T-helper 2 cell treated with Interferon-gamma antibody and Interleukin-4, amounts not matched to agents 5 μg/mL and 100 μg/mL, for 36 hours (primary cell): ENCODE data around the gene ZNF618.

ENCODE experiments used
- DNase-seq: peaks from one replicate; pipeline ENCODE4 v3.0.0; 2021; ENCODE audit warnings: low spot score
- H3K27ac Mint-ChIP-seq: one replicate; pipeline ENCODE4 v1.8.0; 2021; ENCODE audit warnings: mild to moderate bottlenecking, mixed read lengths
- H3K27me3 Mint-ChIP-seq: one replicate; pipeline ENCODE4 v1.8.0; 2021; ENCODE audit warnings: low read depth, mixed read lengths
- H3K36me3 Mint-ChIP-seq: one replicate; pipeline ENCODE4 v1.8.0; 2021; ENCODE audit warnings: low read depth, mixed read lengths
- H3K4me1 Mint-ChIP-seq: one replicate; pipeline ENCODE4 v1.8.0; 2021; ENCODE audit warnings: low read depth, mixed read lengths
- H3K4me3 Mint-ChIP-seq: one replicate; pipeline ENCODE4 v1.8.0; 2022; ENCODE audit warnings: mild to moderate bottlenecking, moderate library complexity, mixed read lengths
- H3K9me3 Mint-ChIP-seq: one replicate; pipeline ENCODE4 v1.8.0; 2021; ENCODE audit warnings: mixed read lengths

Gene ZNF618

DNA sequence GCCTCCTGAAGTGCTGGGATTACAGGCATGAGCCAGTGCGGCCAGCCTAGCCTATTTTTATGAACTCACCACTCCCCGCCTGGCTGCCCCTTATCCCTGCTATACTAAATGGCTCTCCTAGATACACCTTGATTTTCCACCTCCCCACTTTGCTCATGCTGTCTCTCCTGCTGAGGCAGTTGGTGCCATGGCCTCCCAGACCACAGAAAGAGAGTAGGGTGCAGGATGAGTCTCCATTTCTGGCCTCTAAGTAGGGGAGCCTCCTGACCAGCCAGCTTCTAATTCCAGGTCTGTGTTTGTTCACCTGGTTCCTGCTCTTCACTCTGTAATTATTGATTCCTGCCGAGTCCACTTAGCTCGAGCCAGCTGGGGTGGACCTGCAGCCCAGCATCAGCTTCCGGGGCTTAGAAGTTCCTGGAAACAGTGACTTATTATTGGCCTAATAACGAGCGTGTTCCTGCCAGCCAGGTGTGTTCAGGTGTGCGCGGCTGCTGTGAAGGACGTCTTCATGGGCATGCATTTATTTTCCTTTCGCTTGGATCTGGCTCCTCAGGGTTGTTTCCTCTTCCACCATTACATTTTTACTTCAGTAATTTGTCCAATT lies 34.0 kb downstream of the ZNF618 start:
- Mint-ChIP-seq H3K4me1 (no peaks in the 10 kb centered on the region), H3K9me3 (no peaks in the 10 kb centered on the region), H3K27me3 (peaks cover 3% of the 10 kb centered on the region), H3K36me3 (no peaks in the 10 kb centered on the region), H3K27ac (no peak overlapping the region), H3K4me3 (no peak overlapping the region)
- DNase-seq: no peak

DNA sequence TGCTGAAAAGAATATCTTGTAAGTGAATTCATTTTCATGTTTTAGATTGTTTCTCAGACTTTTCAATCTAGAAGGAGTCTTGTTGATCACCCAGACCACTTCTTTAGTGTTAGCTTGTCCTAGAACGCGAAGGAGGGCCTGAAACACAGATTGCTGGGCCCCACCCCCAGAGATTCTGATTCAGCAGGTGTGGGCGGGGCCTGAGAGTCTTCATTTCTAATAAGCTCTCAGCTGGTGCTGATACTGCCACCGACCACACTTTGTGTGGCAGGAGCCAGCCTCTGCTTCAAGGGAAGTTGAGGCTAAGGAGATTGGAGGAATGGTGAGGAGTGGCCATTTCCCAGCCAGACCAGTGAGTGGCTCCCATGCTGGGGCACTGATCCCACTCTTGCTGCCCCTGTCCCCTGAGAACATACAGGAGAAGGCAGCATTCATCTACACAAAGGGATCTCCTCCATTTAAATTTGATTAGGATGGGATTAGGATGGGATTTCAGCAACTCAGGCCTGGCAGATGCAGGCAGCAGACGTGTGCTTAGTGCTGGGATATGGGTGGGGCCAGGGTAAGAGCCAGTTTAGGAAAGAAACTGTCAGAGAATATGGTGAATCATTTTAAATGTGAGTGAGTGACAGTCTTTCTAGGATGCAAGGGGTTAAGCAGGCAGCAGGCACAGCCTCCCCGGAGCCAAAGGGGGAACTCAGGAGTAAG lies 35.9 kb downstream of the ZNF618 start:
- no peaks in the 10 kb centered on the region for H3K4me1 Mint-ChIP-seq
- H3K27me3 Mint-ChIP-seq: no peaks in the 10 kb centered on the region
- no peaks in the 10 kb centered on the region for H3K36me3 Mint-ChIP-seq
- H3K4me3 Mint-ChIP-seq: no peak overlapping the region
- no peak for DNase-seq
- no peak overlapping the region for H3K27ac Mint-ChIP-seq
- no peaks in the 10 kb centered on the region for H3K9me3 Mint-ChIP-seq

DNA sequence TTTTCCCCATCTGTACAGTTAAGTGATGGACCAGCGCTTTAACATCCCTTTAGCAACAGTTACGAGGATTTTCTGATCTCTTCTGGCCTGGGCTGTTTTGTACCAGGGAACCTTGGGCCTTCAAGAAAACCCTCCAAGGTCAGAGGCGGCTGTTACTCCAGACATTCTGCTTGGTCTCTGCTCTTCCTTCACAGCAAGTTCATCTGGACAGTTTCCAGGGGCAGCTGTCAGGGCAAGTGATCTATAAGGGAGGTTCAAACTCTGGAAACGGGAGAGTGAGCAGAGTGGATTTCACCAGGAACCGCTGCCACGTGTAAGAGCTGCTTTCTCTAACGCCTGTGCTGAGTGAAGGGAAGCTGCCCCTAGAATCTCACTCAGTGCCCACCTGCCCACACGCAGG lies 36.7 kb downstream of the ZNF618 start:
- Mint-ChIP-seq H3K27me3 (no peaks in the 10 kb centered on the region), H3K27ac (no peak overlapping the region), H3K36me3 (no peaks in the 10 kb centered on the region), H3K4me1 (no peaks in the 10 kb centered on the region), H3K9me3 (no peaks in the 10 kb centered on the region), H3K4me3 (no peak overlapping the region)
- DNase-seq: no peak

DNA sequence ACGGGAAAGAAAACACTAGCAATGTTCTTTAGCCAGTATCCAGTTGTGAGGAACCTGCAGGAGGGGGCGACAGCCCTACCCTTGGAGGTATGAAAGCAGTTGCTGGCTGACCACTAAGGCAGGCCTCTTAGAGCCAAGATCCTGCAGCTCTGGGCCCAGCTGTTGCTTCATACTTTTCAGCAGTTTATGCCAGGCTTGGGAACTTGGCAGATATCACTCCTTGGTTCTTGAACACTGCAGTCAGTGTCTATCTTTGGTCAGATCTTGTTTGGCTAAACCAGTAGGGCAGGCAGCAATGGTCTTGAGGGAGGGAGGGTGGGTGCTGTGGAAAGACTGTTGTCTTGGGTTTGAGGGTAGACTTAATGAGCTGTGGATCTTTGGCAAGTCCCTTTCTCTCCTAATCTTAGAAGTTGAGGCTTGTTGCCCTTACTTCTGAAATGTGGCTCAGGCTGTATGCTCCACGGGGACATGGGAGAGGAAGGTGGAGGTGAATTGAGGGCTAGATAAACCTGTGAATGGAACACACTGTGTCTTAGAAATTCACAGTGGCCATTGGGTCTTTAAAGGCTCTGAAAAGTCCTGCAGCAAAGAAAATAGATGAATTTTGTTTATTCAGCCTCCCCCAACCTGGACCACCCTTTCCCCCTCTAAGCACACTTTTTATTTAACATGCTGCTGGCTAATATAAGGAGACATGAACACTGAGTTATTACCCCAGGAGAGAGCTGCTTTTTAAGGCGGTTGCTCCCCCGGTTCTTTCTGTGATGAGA lies 37.5 kb downstream of the ZNF618 start:
- H3K9me3 Mint-ChIP-seq: no peaks in the 10 kb centered on the region
- no peak overlapping the region for H3K4me3 Mint-ChIP-seq
- H3K36me3 Mint-ChIP-seq: no peaks in the 10 kb centered on the region
- no peaks in the 10 kb centered on the region for H3K27me3 Mint-ChIP-seq
- H3K27ac Mint-ChIP-seq: no peak overlapping the region
- no peaks in the 10 kb centered on the region for H3K4me1 Mint-ChIP-seq
- no peak for DNase-seq

DNA sequence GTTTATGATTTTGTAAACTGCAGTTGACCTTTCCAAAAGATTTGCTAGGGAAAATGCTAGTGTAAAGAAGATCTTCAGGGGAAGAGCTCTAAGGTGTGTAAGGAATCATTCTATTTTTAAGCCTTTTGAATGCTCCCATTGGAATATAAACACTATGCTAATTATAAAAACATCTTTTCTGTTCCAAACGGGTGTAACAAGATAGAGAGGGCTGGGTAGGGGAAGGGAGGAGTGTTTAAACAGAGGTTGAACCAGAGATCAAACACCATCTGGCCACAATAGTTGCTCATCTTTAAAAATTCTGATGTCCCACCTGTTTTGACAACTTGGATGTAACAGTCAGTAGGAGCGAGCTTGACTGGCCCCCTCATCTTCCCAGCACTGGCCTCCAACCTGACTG lies 38.4 kb downstream of the ZNF618 start:
- no peaks in the 10 kb centered on the region for H3K4me1 Mint-ChIP-seq
- no peak for DNase-seq
- no peaks in the 10 kb centered on the region for H3K9me3 Mint-ChIP-seq
- H3K27ac Mint-ChIP-seq: no peak overlapping the region
- no peaks in the 10 kb centered on the region for H3K36me3 Mint-ChIP-seq
- H3K4me3 Mint-ChIP-seq: no peak overlapping the region
- no peaks in the 10 kb centered on the region for H3K27me3 Mint-ChIP-seq

DNA sequence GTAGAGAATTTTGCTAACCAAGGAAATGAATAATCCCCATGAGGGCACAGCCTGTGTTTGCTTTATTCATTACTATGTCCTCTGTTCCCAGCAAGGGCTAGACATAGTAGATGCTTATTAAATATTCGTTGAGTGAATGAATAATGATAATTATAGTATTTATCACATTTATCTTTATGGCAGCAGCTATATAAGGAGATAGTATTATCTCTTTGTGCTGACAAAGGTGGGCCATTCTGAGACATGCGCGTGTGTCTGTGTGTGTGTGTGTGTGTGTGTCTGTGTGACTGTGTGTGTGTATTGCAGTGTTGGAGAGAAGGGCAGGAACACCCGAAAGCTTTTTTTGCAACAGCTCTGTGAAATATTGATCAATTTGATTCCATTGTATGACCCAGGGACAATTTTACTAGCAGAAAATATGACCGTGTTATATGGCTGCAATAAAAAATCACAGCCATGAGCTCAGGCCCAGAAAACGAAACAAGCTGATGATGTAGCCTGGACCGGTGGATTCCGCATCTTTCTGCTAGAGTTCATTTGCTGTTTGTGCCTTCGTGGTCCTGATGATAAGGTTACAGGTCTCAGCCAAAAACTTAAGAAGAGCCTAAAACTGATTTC lies 39.8 kb downstream of the ZNF618 start:
- no peak overlapping the region for H3K4me3 Mint-ChIP-seq
- no peak overlapping the region for H3K27ac Mint-ChIP-seq
- no peak for DNase-seq
- no peaks in the 10 kb centered on the region for H3K4me1 Mint-ChIP-seq
- H3K27me3 Mint-ChIP-seq: no peaks in the 10 kb centered on the region
- H3K9me3 Mint-ChIP-seq: no peaks in the 10 kb centered on the region
- H3K36me3 Mint-ChIP-seq: no peaks in the 10 kb centered on the region

DNA sequence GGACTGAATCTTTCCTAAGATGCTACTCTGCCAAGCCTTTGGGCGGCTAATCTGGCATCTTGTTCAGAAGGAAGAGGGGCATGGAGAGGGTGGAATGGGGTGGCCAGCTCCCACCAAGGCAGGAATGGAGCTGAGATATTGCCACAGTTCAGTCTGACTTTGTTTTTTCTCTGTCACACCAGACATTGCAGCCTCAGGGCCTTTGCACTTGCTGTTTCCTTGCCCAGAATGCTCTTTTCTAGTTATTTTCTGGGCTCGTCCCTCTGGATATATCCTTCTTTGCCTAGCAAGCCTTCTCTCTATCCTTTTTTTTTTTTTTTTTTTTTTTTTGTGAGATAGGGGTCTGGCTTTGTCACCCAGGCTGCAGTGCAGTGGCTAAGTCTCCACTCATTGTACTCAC lies 40.8 kb downstream of the ZNF618 start:
- H3K9me3 Mint-ChIP-seq: no peaks in the 10 kb centered on the region
- H3K27ac Mint-ChIP-seq: no peak overlapping the region
- H3K4me3 Mint-ChIP-seq: no peak overlapping the region
- H3K36me3 Mint-ChIP-seq: no peaks in the 10 kb centered on the region
- H3K27me3 Mint-ChIP-seq: no peaks in the 10 kb centered on the region
- no peak for DNase-seq
- no peaks in the 10 kb centered on the region for H3K4me1 Mint-ChIP-seq

DNA sequence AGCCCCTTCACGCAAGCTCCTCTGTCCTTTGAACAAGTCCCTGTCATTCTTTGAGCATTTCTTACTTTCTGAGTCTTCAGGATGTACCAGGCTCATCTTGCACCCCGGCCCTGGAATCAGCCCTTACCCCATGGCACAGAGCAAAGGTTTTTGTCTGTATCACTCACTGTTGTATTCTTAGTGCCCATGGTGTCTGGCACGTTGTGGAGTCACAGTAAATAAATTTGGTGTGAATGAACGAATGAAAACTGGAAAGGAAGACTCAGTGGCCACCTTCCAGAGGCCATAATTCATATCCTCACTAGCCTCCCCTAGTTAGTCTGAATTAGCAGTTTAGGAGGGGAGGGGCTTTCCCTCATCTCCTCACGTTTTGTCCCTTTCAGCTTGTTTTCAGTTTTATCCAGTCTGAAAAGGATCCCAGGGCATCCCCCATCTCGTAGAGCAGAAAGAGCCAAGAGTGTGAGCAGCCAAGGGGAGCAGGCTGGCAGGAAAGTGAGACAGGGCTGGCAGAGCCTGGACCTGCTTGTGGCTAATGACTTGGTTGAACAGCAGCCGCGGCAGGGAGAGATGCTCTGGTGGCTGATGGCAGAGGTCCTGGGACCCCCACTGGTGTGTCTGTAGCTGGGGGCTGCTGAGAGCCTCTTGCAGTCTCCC lies 42.7 kb downstream of the ZNF618 start:
- no peak for DNase-seq
- Mint-ChIP-seq H3K9me3 (peaks cover 3% of the 10 kb centered on the region), H3K4me1 (peaks cover 3% of the 10 kb centered on the region), H3K27ac (no peak overlapping the region), H3K36me3 (no peaks in the 10 kb centered on the region), H3K4me3 (no peak overlapping the region), H3K27me3 (no peaks in the 10 kb centered on the region)

DNA sequence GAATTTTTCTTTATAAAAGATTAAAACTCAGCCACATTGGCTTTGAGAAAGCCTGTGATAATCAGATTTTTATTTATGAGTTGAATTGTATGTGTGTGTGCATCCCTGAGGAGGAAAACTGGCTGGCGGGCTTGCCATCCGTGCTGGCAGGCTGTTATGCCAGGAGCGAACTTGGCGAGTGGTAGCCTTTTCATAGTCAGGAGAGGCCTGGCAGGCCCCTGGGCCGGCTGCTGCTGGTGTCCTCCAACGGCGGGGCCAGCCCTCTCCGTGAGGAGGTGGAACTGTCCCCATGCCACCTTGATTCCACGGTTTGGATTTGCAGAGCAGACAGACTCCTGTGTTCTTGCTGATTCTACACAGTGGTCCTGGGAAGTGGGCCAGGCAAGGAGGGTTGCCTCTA lies 43.3 kb downstream of the ZNF618 start:
- Mint-ChIP-seq H3K27me3 (no peaks in the 10 kb centered on the region), H3K4me3 (no peak overlapping the region), H3K27ac (no peak overlapping the region), H3K36me3 (no peaks in the 10 kb centered on the region), H3K9me3 (peaks cover 3% of the 10 kb centered on the region), H3K4me1 (peaks cover 3% of the 10 kb centered on the region)
- DNase-seq: no peak

DNA sequence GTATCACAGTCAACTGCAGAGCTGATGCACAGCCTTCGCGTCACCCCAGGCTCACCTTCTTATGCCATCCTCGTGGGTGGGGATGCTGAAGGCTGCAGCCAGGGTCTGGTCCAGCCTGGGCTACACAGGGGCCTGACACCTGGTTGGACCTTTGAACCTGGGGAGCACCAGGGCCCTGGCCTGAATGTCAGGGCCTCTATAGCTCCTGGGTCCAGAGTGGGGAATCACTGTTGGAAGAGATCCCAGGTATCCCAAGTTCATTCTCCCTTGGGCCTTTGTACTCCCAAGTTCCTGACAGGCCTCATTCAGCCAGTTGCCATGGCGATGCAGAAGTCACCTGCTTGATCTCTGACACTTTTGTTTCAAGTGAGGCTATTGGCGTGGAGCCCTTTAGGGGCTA lies 43.8 kb downstream of the ZNF618 start:
- Mint-ChIP-seq H3K27ac (no peak overlapping the region), H3K4me3 (no peak overlapping the region), H3K9me3 (peaks cover 3% of the 10 kb centered on the region), H3K36me3 (no peaks in the 10 kb centered on the region), H3K4me1 (peaks cover 3% of the 10 kb centered on the region), H3K27me3 (no peaks in the 10 kb centered on the region)
- DNase-seq: no peak

DNA sequence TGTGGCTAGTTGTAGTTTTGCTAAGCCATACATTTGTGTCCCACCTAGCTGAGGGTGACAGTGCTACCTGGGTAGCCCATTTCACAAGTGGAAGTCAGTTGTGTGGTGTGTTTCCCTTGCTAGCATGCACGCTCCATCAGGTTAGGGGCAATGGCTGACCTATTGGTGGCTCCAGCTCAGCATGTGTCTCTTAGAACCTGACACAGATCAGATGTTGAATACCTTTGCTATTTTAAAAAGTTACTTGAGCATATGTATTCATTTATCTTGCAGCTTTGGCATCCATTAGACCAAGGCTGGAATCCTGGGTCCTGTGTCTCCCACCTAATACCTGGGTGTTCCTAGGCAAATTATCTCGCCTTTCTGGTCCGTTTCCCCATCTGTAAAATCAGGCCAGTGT lies 44.8 kb downstream of the ZNF618 start:
- no peak for DNase-seq
- Mint-ChIP-seq H3K36me3 (no peaks in the 10 kb centered on the region), H3K4me3 (no peak overlapping the region), H3K9me3 (peaks cover 3% of the 10 kb centered on the region), H3K27me3 (no peaks in the 10 kb centered on the region), H3K4me1 (peaks cover 3% of the 10 kb centered on the region), H3K27ac (no peak overlapping the region)

DNA sequence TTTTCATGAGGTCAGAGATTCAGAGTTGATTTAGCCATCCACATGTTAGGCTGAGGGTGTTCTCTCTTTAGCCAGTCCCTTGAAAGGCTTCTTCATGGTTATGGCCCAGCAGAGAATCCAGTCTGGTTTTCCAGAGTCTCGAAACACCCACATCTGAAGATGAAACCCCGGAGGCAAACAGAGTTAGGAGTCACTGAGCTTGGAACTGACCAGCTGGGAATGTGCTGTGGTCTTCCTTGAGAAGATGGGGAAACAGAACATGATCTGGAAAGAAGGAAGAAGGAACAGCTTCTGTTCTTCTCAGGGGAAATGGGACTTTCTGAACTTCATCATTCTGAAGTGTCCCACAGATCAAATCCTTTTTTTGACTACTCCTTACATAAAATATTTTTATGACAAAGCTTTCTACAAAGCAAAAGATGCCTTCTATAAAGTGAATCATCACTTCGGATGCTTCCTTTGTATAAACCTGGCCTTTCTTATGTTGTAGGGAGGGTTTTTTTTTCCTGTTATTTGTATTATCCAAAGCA lies 45.4 kb downstream of the ZNF618 start:
- no peaks in the 10 kb centered on the region for H3K36me3 Mint-ChIP-seq
- peaks cover 3% of the 10 kb centered on the region for H3K4me1 Mint-ChIP-seq
- no peak for DNase-seq
- H3K9me3 Mint-ChIP-seq: peaks cover 3% of the 10 kb centered on the region
- H3K27ac Mint-ChIP-seq: no peak overlapping the region
- H3K4me3 Mint-ChIP-seq: no peak overlapping the region
- no peaks in the 10 kb centered on the region for H3K27me3 Mint-ChIP-seq

DNA sequence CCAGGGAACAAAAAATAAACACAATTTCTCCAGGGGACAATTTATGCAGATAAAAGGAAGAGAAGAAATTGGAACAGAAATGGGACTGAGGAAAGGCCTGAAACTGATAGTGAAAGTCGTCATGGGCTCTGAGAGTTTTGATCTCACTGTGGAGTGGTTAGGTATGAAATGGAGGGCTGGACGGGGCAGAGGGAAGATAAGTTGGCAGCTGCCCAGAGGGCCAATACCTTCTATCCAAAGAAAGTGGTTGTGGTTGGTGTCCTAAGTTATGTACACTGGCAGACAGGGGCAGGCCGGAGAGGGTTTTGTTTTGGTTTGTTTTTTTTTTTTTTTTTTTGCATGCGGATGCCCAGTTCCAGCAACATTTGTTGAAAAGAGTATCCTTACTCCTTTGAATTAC lies 46.1 kb downstream of the ZNF618 start:
- no peaks in the 10 kb centered on the region for H3K27me3 Mint-ChIP-seq
- no peaks in the 10 kb centered on the region for H3K36me3 Mint-ChIP-seq
- no peak for DNase-seq
- peaks cover 3% of the 10 kb centered on the region for H3K4me1 Mint-ChIP-seq
- H3K9me3 Mint-ChIP-seq: peaks cover 3% of the 10 kb centered on the region
- no peak overlapping the region for H3K4me3 Mint-ChIP-seq
- H3K27ac Mint-ChIP-seq: no peak overlapping the region
